Mesothelial cell of epicardium (in vitro differentiated cells): ENCODE data around the gene COL8A2. TPM values are rescaled to one million over a fixed set of nuclear protein-coding genes. Genes with fewer than 3 reads are reported as not detected.

Experiments
- DNase-seq, 2 experiments: peaks; one replicate each; pipeline ENCODE4 v3.0.0; 2021; ENCODE audit warnings: low spot score in 2 of 2; ENCODE audit not compliant: unreplicated experiment in 2 of 2
- H3K27ac Mint-ChIP-seq: 2 replicates; pipeline ENCODE4 v1.8.0; 2021; ENCODE audit warnings: mixed read lengths
- H3K27me3 Mint-ChIP-seq: 2 replicates; pipeline ENCODE4 v1.8.0; 2021; ENCODE audit warnings: low read depth, mixed read lengths
- H3K36me3 Mint-ChIP-seq: 2 replicates; pipeline ENCODE4 v1.8.0; 2021; ENCODE audit warnings: mixed read lengths
- H3K4me1 Mint-ChIP-seq: 2 replicates; pipeline ENCODE4 v1.8.0; 2021; ENCODE audit warnings: mixed read lengths
- H3K4me3 Mint-ChIP-seq: 2 replicates; pipeline ENCODE4 v1.8.0; 2021; ENCODE audit warnings: mild to moderate bottlenecking, moderate library complexity, mixed read lengths
- H3K9me3 Mint-ChIP-seq: 2 replicates; pipeline ENCODE4 v1.8.0; 2021; ENCODE audit warnings: mixed read lengths
- CTCF ChIP-seq: fragments of 200-600 bp; sonication (generic); IDR thresholded peaks from one replicate; pipeline ENCODE4 v1.5.0; 2021; ENCODE audit warnings: antibody characterized with exemption; ENCODE audit not compliant: unreplicated experiment
- total RNA-seq: library from RNA; stranded (reverse); gene quantifications from 3 replicates; pipeline ENCODE4 v1.2.1, GENCODE V29; 2021

The COL8A2 gene
- total RNA-seq, 1 donor from 2014 or later: 10.4 TPM

GRCh38 chr1:36133484-36133883, 8.5 kb upstream of the COL8A2 start:
- peaks cover 4% of the 10 kb centered on the region for H3K36me3 Mint-ChIP-seq
- no peak for TF ChIP-seq CTCF
- H3K27me3 Mint-ChIP-seq: no peaks in the 10 kb centered on the region
- H3K4me3 Mint-ChIP-seq: no peak overlapping the region
- H3K27ac Mint-ChIP-seq: peak overlapping the region; percentile 30
- DNase-seq: no peak
- H3K9me3 Mint-ChIP-seq: no peaks in the 10 kb centered on the region
- H3K4me1 Mint-ChIP-seq: peaks cover 19% of the 10 kb centered on the region

- no peak for TF ChIP-seq CTCF
Measured at GRCh38 chr1:36132029-36132428, 7.0 kb upstream of the COL8A2 start.

GRCh38 chr1:36128905-36129206, 3.8 kb upstream of the COL8A2 start:
- Mint-ChIP-seq H3K9me3 (no peaks in the 10 kb centered on the region), H3K4me1 (peaks cover 30% of the 10 kb centered on the region), H3K27me3 (peaks cover 25% of the 10 kb centered on the region), H3K36me3 (no peaks in the 10 kb centered on the region), H3K27ac (no peak overlapping the region), H3K4me3 (no peak overlapping the region)
- DNase-seq: no peak
- no peak for TF ChIP-seq CTCF

More at GRCh38 chr1:36132029-36132428, 7.0 kb upstream of the COL8A2 start:
- peaks cover 25% of the 10 kb centered on the region for H3K4me1 Mint-ChIP-seq
- no peak for DNase-seq
- H3K27me3 Mint-ChIP-seq: peaks cover 5% of the 10 kb centered on the region
- no peaks in the 10 kb centered on the region for H3K9me3 Mint-ChIP-seq
- no peak overlapping the region for H3K4me3 Mint-ChIP-seq
- no peak overlapping the region for H3K27ac Mint-ChIP-seq
- H3K36me3 Mint-ChIP-seq: no peaks in the 10 kb centered on the region

- H3K27ac Mint-ChIP-seq: no peak overlapping the region
- no peaks in the 10 kb centered on the region for H3K9me3 Mint-ChIP-seq
- H3K36me3 Mint-ChIP-seq: no peaks in the 10 kb centered on the region
- peaks cover 29% of the 10 kb centered on the region for H3K4me1 Mint-ChIP-seq
- H3K4me3 Mint-ChIP-seq: no peak overlapping the region
- TF ChIP-seq CTCF: no peak
- peaks cover 31% of the 10 kb centered on the region for H3K27me3 Mint-ChIP-seq
- no peak for DNase-seq
Measured at GRCh38 chr1:36128126-36128904, 3.3 kb upstream of the COL8A2 start.

GRCh38 chr1:36126797-36127500, 1.9 kb upstream of the COL8A2 start:
- no peaks in the 10 kb centered on the region for H3K9me3 Mint-ChIP-seq
- H3K4me3 Mint-ChIP-seq: no peak overlapping the region
- no peak for TF ChIP-seq CTCF
- H3K27ac Mint-ChIP-seq: no peak overlapping the region
- H3K36me3 Mint-ChIP-seq: no peaks in the 10 kb centered on the region
- H3K4me1 Mint-ChIP-seq: peaks cover 38% of the 10 kb centered on the region
- peaks cover 43% of the 10 kb centered on the region for H3K27me3 Mint-ChIP-seq
- DNase-seq: no peak
